H9 (cell line): Measurements from ENCODE around the gene CDYL. TPM values are rescaled to one million over a fixed set of nuclear protein-coding genes. Genes with fewer than 3 reads are reported as not detected.

Experiments
- DNase-seq: peaks from one replicate; pipeline ENCODE4 v3.0.0-alpha.2; 2017
- H2AFZ ChIP-seq: one replicate; pipeline ENCODE4 v1.6.1; 2013; ENCODE audit warnings: mild to moderate bottlenecking, low read length, control low read depth, moderate library complexity
- H2AK5ac ChIP-seq: 2 replicates; pipeline ENCODE4 v1.6.1; 2013; ENCODE audit warnings: low read length, control low read depth, mixed read lengths; ENCODE audit not compliant: insufficient read length
- H2BK120ac ChIP-seq: one replicate; pipeline ENCODE4 v1.6.1; 2013; ENCODE audit warnings: low read depth, mild to moderate bottlenecking, low read length, control low read depth, inconsistent platforms; ENCODE audit not compliant: poor library complexity, severe bottlenecking
- H2BK12ac ChIP-seq: 2 replicates; pipeline ENCODE4 v1.6.1; 2013; ENCODE audit warnings: low read length, control low read depth, mixed read lengths, low read depth; ENCODE audit not compliant: insufficient read length
- H2BK15ac ChIP-seq: 2 replicates; pipeline ENCODE4 v1.6.1; 2013; ENCODE audit warnings: low read depth, low read length, control low read depth
- H2BK20ac ChIP-seq: one replicate; pipeline ENCODE4 v1.6.1; 2013; ENCODE audit warnings: low read depth, mild to moderate bottlenecking, low read length, control low read depth, inconsistent platforms; ENCODE audit not compliant: poor library complexity, severe bottlenecking
- H2BK5ac ChIP-seq: 2 replicates; pipeline ENCODE4 v1.6.1; 2013; ENCODE audit warnings: low read length, control low read depth, mixed read lengths; ENCODE audit not compliant: insufficient read length
- H3K14ac ChIP-seq: 2 replicates; pipeline ENCODE4 v1.6.1; 2013; ENCODE audit warnings: low read length, control low read depth; ENCODE audit not compliant: insufficient read depth
- H3K18ac ChIP-seq: 2 replicates; pipeline ENCODE4 v1.6.1; 2013; ENCODE audit warnings: low read depth, mild to moderate bottlenecking, mixed read lengths, low read length, control low read depth; ENCODE audit not compliant: insufficient read length
- H3K23ac ChIP-seq: 2 replicates; pipeline ENCODE4 v1.6.1; 2013; ENCODE audit warnings: low read length, control low read depth, mixed read lengths, low read depth; ENCODE audit not compliant: insufficient read length
- H3K23me2 ChIP-seq: 2 replicates; pipeline ENCODE4 v1.6.1; 2013; ENCODE audit warnings: low read depth, mild to moderate bottlenecking, mixed read lengths, low read length, control low read depth; ENCODE audit not compliant: insufficient read length, poor library complexity, severe bottlenecking
- H3K27ac ChIP-seq: 2 replicates; pipeline ENCODE4 v1.5.1; 2013; ENCODE audit warnings: low read length, control low read depth, mixed read lengths, low read depth; ENCODE audit not compliant: insufficient read length
- H3K27me3 ChIP-seq: 2 replicates; pipeline ENCODE4 v1.6.1; 2013; ENCODE audit warnings: low read length, control low read depth, inconsistent platforms; ENCODE audit not compliant: insufficient read depth
- H3K4ac ChIP-seq: 2 replicates; pipeline ENCODE4 v1.6.1; 2013; ENCODE audit warnings: low read depth, mild to moderate bottlenecking, control low read depth, inconsistent platforms, low read length, moderate library complexity
- H3K4me1 ChIP-seq: 2 replicates; pipeline ENCODE4 v1.6.1; 2013; ENCODE audit warnings: low read length, control low read depth, inconsistent platforms; ENCODE audit not compliant: insufficient read depth
- H3K4me2 ChIP-seq: 2 replicates; pipeline ENCODE4 v1.6.1; 2013; ENCODE audit warnings: low read length, control low read depth, mixed read lengths; ENCODE audit not compliant: insufficient read length, insufficient read depth
- H3K56ac ChIP-seq: 2 replicates; pipeline ENCODE4 v1.6.1; 2013; ENCODE audit warnings: low read depth, mild to moderate bottlenecking, mixed read lengths, low read length, control low read depth; ENCODE audit not compliant: insufficient read length
- H3K79me1 ChIP-seq: 2 replicates; pipeline ENCODE4 v1.6.1; 2013; ENCODE audit warnings: low read depth, mild to moderate bottlenecking, moderate library complexity, low read length, control low read depth, inconsistent platforms; ENCODE audit not compliant: insufficient read depth, poor library complexity, severe bottlenecking
- H3K79me2 ChIP-seq: 2 replicates; pipeline ENCODE4 v1.6.1; 2013; ENCODE audit warnings: low read length, control low read depth, inconsistent platforms; ENCODE audit not compliant: insufficient read depth
- H3K9ac ChIP-seq: 2 replicates; pipeline ENCODE4 v1.6.1; 2013; ENCODE audit warnings: low read length, control low read depth, mixed read lengths; ENCODE audit not compliant: insufficient read length; ENCODE audit errors: extremely low read depth
- H3K9me3 ChIP-seq: one replicate; pipeline ENCODE4 v1.6.1; 2013; ENCODE audit warnings: low read depth, low read length, inconsistent platforms; ENCODE audit not compliant: control insufficient read depth
- H3T11ph ChIP-seq: one replicate; pipeline ENCODE4 v1.6.1; 2013; ENCODE audit warnings: mild to moderate bottlenecking, low read length, control low read depth, inconsistent platforms
- H4K20me1 ChIP-seq: one replicate; pipeline ENCODE4 v1.6.1; 2013; ENCODE audit not compliant: control insufficient read depth, insufficient read length, insufficient read depth
- H4K5ac ChIP-seq: 2 replicates; pipeline ENCODE4 v1.6.1; 2013; ENCODE audit warnings: low read depth, mild to moderate bottlenecking, mixed read lengths, low read length, control low read depth; ENCODE audit not compliant: insufficient read length
- H4K8ac ChIP-seq: replicated peaks from 2 replicates; pipeline ENCODE4 v1.6.1; 2013; ENCODE audit warnings: low read length, control low read depth, mixed read lengths, low read depth; ENCODE audit not compliant: insufficient read length
- H4K91ac ChIP-seq: 2 replicates; pipeline ENCODE4 v1.6.1; 2013; ENCODE audit warnings: low read depth, mild to moderate bottlenecking, moderate library complexity, mixed read lengths, low read length, control low read depth; ENCODE audit not compliant: insufficient read length
- H3K27ac Mint-ChIP-seq, 3 experiments: 2 replicates in 2 of 3; 3 replicates in 1 of 3; pipeline ENCODE4 v1.8.0; 2020 to 2021; ENCODE audit warnings: mixed read lengths in 3 of 3, mild to moderate bottlenecking in 1 of 3, moderate library complexity in 1 of 3
- H3K27me3 Mint-ChIP-seq: 2 replicates; pipeline ENCODE4 v1.8.0; 2021; ENCODE audit warnings: low read depth, mild to moderate bottlenecking, moderate library complexity, mixed read lengths
- H3K36me3 Mint-ChIP-seq, 3 experiments: 2 replicates in 2 of 3; 3 replicates in 1 of 3; pipeline ENCODE4 v1.8.0; 2020 to 2021; ENCODE audit warnings: low read depth in 3 of 3, mixed read lengths in 3 of 3; ENCODE audit not compliant: insufficient read depth in 1 of 3
- H3K4me1 Mint-ChIP-seq, 2 experiments: 2 replicates each; pipeline ENCODE4 v1.8.0; 2020; ENCODE audit warnings: mixed read lengths in 2 of 2
- H3K4me3 Mint-ChIP-seq, 2 experiments: 2 replicates in 1 of 2; 3 replicates in 1 of 2; pipeline ENCODE4 v1.8.0; 2020 to 2021; ENCODE audit warnings: mild to moderate bottlenecking in 2 of 2, mixed read lengths in 2 of 2, moderate library complexity in 1 of 2
- H3K9me3 Mint-ChIP-seq, 2 experiments: 2 replicates in 1 of 2; 3 replicates in 1 of 2; pipeline ENCODE4 v1.8.0; 2020; ENCODE audit warnings: mild to moderate bottlenecking in 2 of 2, mixed read lengths in 2 of 2, moderate library complexity in 1 of 2
- CTCF ChIP-seq: fragments of 200-600 bp; sonication (generic); conservative IDR thresholded peaks from 3 replicates; pipeline ENCODE4 v1.8.0; 2021; ENCODE audit warnings: antibody characterized with exemption, mild to moderate bottlenecking
- WGBS: extraction: QIAGEN DNeasy Blood & Tissue Kit; methylation state at CpG from one replicate; pipeline ENCODE4 v1.1.7; 2013; ENCODE audit warnings: missing lambda C conversion rate, low lambda C conversion rate, mixed read lengths; ENCODE audit not compliant: insufficient read length; ENCODE audit errors: extremely low coverage; 5-methylcytosine and 5-hydroxymethylcytosine counted together
- total RNA-seq: library from RNA; stranded (reverse); gene quantifications from 2 replicates; pipeline ENCODE4 v1.2.1, GENCODE V29; 2021

Gene CDYL
- total RNA-seq, 1 experiment from 2014 or later = 95.0 TPM

- H2BK12ac ChIP-seq = no peak overlapping the region
- Mint-ChIP-seq H3K9me3 (no peaks in the 10 kb centered on the region), H3K4me3 (no peak overlapping the region), H3K27ac (no peak overlapping the region), H3K4me1 (peaks cover 11 to 17% of the 10 kb centered on the region in 2 experiments), H3K27me3 (no peaks in the 10 kb centered on the region; the same call in none of the 2 replicates), H3K36me3 (peaks cover 2 to 8% (median 6%) of the 10 kb centered on the region in 3 experiments; a peak in 5 of 7 replicates)
- H4K91ac ChIP-seq = no peak overlapping the region
- H3K27ac ChIP-seq = no peak overlapping the region
- H2AFZ ChIP-seq = no peak overlapping the region
- no peak for TF ChIP-seq CTCF
- H2BK15ac ChIP-seq = no peak overlapping the region
- no peak overlapping the region for H3K56ac ChIP-seq
- H3K9ac ChIP-seq = no peak overlapping the region
- H2BK5ac ChIP-seq = no peak overlapping the region
- no peak overlapping the region for H4K5ac ChIP-seq
- peaks cover 13% of the 10 kb centered on the region for H3K79me1 ChIP-seq
- no peak overlapping the region for H2BK20ac ChIP-seq
- H3T11ph ChIP-seq = no peak overlapping the region
- H3K27me3 ChIP-seq = no peaks in the 10 kb centered on the region
- H3K4me1 ChIP-seq = peaks cover 7% of the 10 kb centered on the region; the same call in 1 of the 2 replicates
- whole genome bisulfite sequencing = no CpG with 5 or more reads among the region's 15 CpGs
- H3K9me3 ChIP-seq = no peaks in the 10 kb centered on the region
- no peak overlapping the region for H3K18ac ChIP-seq
- no peak overlapping the region for H3K23ac ChIP-seq
- H3K4ac ChIP-seq = no peak overlapping the region
- H3K4me2 ChIP-seq = peak overlapping the region; percentile 13
- no peaks in the 10 kb centered on the region for H3K23me2 ChIP-seq
- H2AK5ac ChIP-seq = no peak overlapping the region
- H3K79me2 ChIP-seq = peaks cover 60% of the 10 kb centered on the region; the same call in 1 of the 2 replicates
- no peak overlapping the region for H4K8ac ChIP-seq
- DNase-seq = no peak
- H3K14ac ChIP-seq = no peak overlapping the region
- H4K20me1 ChIP-seq = no peaks in the 10 kb centered on the region
- H2BK120ac ChIP-seq = no peak overlapping the region
Measured at GRCh38 chr6:4794140-4794707, 18.0 kb downstream of the CDYL start.
